HEK293 (cell line): ENCODE data around the gene AGXT.

Experiments used
- CTCF ChIA-PET: fragments of 350-600 bp; formaldehyde crosslinking; extraction: SDS; loops from one replicate; lab custom pipeline; 2021; ENCODE audit warnings: antibody characterized with exemption; lab: Yijun Ruan, JAX
- POLR2A ChIA-PET: fragments of 300-600 bp; formaldehyde crosslinking; extraction: SDS; loops from one replicate; lab custom pipeline; 2020; ENCODE audit warnings: antibody characterized with exemption, inconsistent platforms; lab: Yijun Ruan, JAX
- H3K27ac ChIP-seq: fragments of 200-500 bp; sonication (Bioruptor generic); 2 replicates; pipeline ENCODE4 v1.5.1; 2014; ENCODE audit warnings: low read depth, low read length, control low read depth, inconsistent platforms; ENCODE audit errors: extremely low read depth
- H3K36me3 ChIP-seq, 2 experiments: fragments of 200-500 bp in 1 of 2; sonication (Bioruptor generic) in 1 of 2; 1 replicate in 1 of 2; 2 replicates in 1 of 2; pipeline ENCODE4 v1.5.1; 2014 to 2017; ENCODE audit warnings: inconsistent platforms in 2 of 2, low read length in 2 of 2; ENCODE audit not compliant: control insufficient read depth in 2 of 2, insufficient read depth in 1 of 2
- H3K4me1 ChIP-seq: fragments of 200-500 bp; sonication (Bioruptor generic); 2 replicates; pipeline ENCODE4 v1.5.1; 2014; ENCODE audit warnings: mild to moderate bottlenecking, low read length, inconsistent platforms; ENCODE audit not compliant: control insufficient read depth, insufficient read depth
- H3K4me3 ChIP-seq: 2 replicates; pipeline ENCODE4 v1.5.1; 2011; ENCODE audit warnings: low read depth, mild to moderate bottlenecking, control low read depth, low read length, moderate library complexity
- H3K9me3 ChIP-seq: fragments of 200-500 bp; sonication (Bioruptor generic); 2 replicates; pipeline ENCODE4 v1.5.1; 2014; ENCODE audit warnings: low read depth, low read length, inconsistent platforms; ENCODE audit not compliant: control insufficient read depth, insufficient read depth
- BCL11A ChIP-seq: fragments of 450-650 bp; formaldehyde crosslinking; IDR thresholded peaks from 2 replicates; pipeline ENCODE4 v1.5.1; 2016; ENCODE audit warnings: low read depth, missing biosample characterization, missing genetic modification characterization
- PRDM1 ChIP-seq: fragments of 450-650 bp; formaldehyde crosslinking; IDR thresholded peaks from 2 replicates; pipeline ENCODE4; 2016; ENCODE audit warnings: missing biosample characterization, missing genetic modification characterization
- REST ChIP-seq: fragments of 450-650 bp; formaldehyde crosslinking; IDR thresholded peaks from 2 replicates; pipeline ENCODE4 v1.5.1; 2016; ENCODE audit warnings: missing biosample characterization, missing genetic modification characterization
- SALL2 ChIP-seq: fragments of 450-650 bp; formaldehyde crosslinking; IDR thresholded peaks from 2 replicates; pipeline ENCODE4 v1.5.0; 2017; ENCODE audit warnings: missing biosample characterization, mild to moderate bottlenecking, missing genetic modification characterization, borderline replicate concordance
- SCRT2 ChIP-seq: fragments of 450-650 bp; formaldehyde crosslinking; IDR thresholded peaks from 2 replicates; pipeline ENCODE4 v1.5.1; 2016; ENCODE audit warnings: missing biosample characterization, missing genetic modification characterization
- ZBTB11 ChIP-seq: fragments of 450-650 bp; formaldehyde crosslinking; conservative IDR thresholded peaks from 2 replicates; pipeline ENCODE4 v1.5.1; 2016; ENCODE audit warnings: low read depth, missing biosample characterization, missing genetic modification characterization
- ZBTB49 ChIP-seq: fragments of 450-650 bp; formaldehyde crosslinking; IDR thresholded peaks from 2 replicates; pipeline ENCODE4 v1.5.1; 2016; ENCODE audit warnings: missing biosample characterization, missing genetic modification characterization, low read depth
- ZBTB8A ChIP-seq: fragments of 450-650 bp; formaldehyde crosslinking; IDR thresholded peaks from 2 replicates; pipeline ENCODE4 v1.5.1; 2016; ENCODE audit warnings: missing biosample characterization, missing genetic modification characterization
- ZNF155 ChIP-seq: fragments of 450-650 bp; formaldehyde crosslinking; IDR thresholded peaks from 2 replicates; pipeline ENCODE4 v1.5.1; 2016; ENCODE audit warnings: missing biosample characterization, missing genetic modification characterization
- ZNF223 ChIP-seq: fragments of 450-650 bp; formaldehyde crosslinking; IDR thresholded peaks from 2 replicates; pipeline ENCODE4 v1.5.1; 2016; ENCODE audit warnings: missing biosample characterization, missing genetic modification characterization
- ZNF274 ChIP-seq, 2 experiments: fragments of 200-500 bp in 1 of 2; fragments of 450-650 bp in 1 of 2; sonication (Bioruptor generic) in 1 of 2; formaldehyde crosslinking in 1 of 2; IDR thresholded peaks; 2 replicates each; pipeline versions ENCODE4 v1.5.1 to v1.6.1; 2014 to 2016; ENCODE audit warnings: borderline replicate concordance in 1 of 2, inconsistent platforms in 1 of 2, low read length in 1 of 2, missing biosample characterization in 1 of 2, missing genetic modification characterization in 1 of 2
- ZNF341 ChIP-seq: fragments of 450-650 bp; formaldehyde crosslinking; IDR thresholded peaks from 2 replicates; pipeline ENCODE4; 2016; ENCODE audit warnings: low read depth, missing biosample characterization, missing genetic modification characterization
- ZNF473 ChIP-seq: fragments of 450-650 bp; formaldehyde crosslinking; IDR thresholded peaks from 2 replicates; pipeline ENCODE4 v1.5.1; 2017; ENCODE audit warnings: missing biosample characterization, missing genetic modification characterization
- ZNF513 ChIP-seq: fragments of 450-650 bp; IDR thresholded peaks from 2 replicates; pipeline ENCODE4 v1.5.1; 2018; ENCODE audit warnings: missing biosample characterization, missing genetic modification characterization
- ZNF560 ChIP-seq: fragments of 450-650 bp; formaldehyde crosslinking; IDR thresholded peaks from 2 replicates; pipeline ENCODE4 v1.5.1; 2017; ENCODE audit warnings: missing biosample characterization, missing genetic modification characterization, borderline replicate concordance
- ZNF704 ChIP-seq: fragments of 450-650 bp; formaldehyde crosslinking; IDR thresholded peaks from 2 replicates; pipeline ENCODE4 v1.5.1; 2016; ENCODE audit warnings: missing biosample characterization, missing genetic modification characterization
- ZNF792 ChIP-seq: fragments of 450-650 bp; formaldehyde crosslinking; IDR thresholded peaks from 2 replicates; pipeline ENCODE4 v1.5.1; 2016; ENCODE audit warnings: missing biosample characterization, missing genetic modification characterization
- ZNF837 ChIP-seq: fragments of 450-650 bp; formaldehyde crosslinking; IDR thresholded peaks from 2 replicates; pipeline ENCODE4 v1.5.1; 2016; ENCODE audit warnings: missing biosample characterization, missing genetic modification characterization

AGXT gene

GRCh38 chr2:240872317-240873097 lies 3.9 kb downstream of the AGXT start:
- H3K36me3 ChIP-seq = no peaks in the 10 kb centered on the region
- H3K27ac ChIP-seq = no peak overlapping the region
- H3K4me1 ChIP-seq = no peaks in the 10 kb centered on the region
- CTCF ChIA-PET = no interaction called here
- H3K9me3 ChIP-seq = no peaks in the 10 kb centered on the region
- H3K4me3 ChIP-seq = no peak overlapping the region
- TF ChIP-seq ZNF341 (peak; percentile 42), SCRT2 (tag by site-specific recombination) (peak; percentile 57; the same call in 1 of the 2 replicates), SALL2 (tag by site-specific recombination) (no peak), ZNF792 (tag by site-specific recombination) (no peak), ZNF155 (tag by site-specific recombination) (no peak), ZBTB11 (tag by site-specific recombination) (no peak)
- TF ChIP-seq, all 188 proteins: peak for 2
- POLR2A ChIA-PET = no interaction called here

GRCh38 chr2:240873098-240873788 lies 4.6 kb downstream of the AGXT start:
- TF ChIP-seq REST (tag by site-specific recombination) (no peak), ZNF513 (tag by site-specific recombination) (no peak), ZNF837 (tag by site-specific recombination) (no peak), ZNF274 (IDR thresholded peaks at IDR 0.05; ENCODE audit: low read length) (no peak), ZNF274 (tag by site-specific recombination; IDR thresholded peaks at IDR 0.05; ENCODE audit: borderline replicate concordance) (no peak), ZBTB49 (tag by site-specific recombination) (no peak), ZNF223 (tag by site-specific recombination) (no peak), ZNF704 (tag by site-specific recombination) (no peak), ZNF473 (tag by site-specific recombination) (no peak), BCL11A (tag by site-specific recombination) (no peak), ZNF560 (tag by site-specific recombination) (no peak), ZBTB8A (no peak), PRDM1 (no peak)
- no peaks in the 10 kb centered on the region for H3K9me3 ChIP-seq
- H3K27ac ChIP-seq = no peak overlapping the region
- no peak overlapping the region for H3K4me3 ChIP-seq
- CTCF ChIA-PET = no interaction called here
- no peaks in the 10 kb centered on the region for H3K36me3 ChIP-seq
- no peaks in the 10 kb centered on the region for H3K4me1 ChIP-seq
- POLR2A ChIA-PET = no interaction called here
